ENCODE measurements around the gene CENPX.

The CENPX gene

DNA sequence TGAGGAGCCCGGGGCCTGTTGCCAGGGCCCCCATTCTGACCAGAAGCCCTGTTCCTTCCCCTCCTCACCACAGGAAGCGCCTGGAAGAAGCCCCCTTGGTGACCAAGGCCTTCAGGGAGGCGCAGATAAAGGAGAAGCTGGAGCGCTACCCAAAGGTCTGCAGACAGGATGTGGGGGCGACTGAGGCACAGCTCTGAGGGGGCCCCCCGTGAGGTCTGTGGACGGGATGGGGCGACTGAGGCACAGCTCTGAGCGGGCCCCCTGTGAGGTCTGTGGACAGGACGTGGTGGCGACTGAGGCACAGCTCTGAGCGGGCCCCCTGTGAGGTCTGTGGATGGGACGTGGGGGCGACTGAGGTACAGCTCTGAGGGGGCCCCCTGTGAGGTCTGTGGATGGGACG is 13.3 kb downstream of the CENPX start:
- no peak for DNase-seq

DNA sequence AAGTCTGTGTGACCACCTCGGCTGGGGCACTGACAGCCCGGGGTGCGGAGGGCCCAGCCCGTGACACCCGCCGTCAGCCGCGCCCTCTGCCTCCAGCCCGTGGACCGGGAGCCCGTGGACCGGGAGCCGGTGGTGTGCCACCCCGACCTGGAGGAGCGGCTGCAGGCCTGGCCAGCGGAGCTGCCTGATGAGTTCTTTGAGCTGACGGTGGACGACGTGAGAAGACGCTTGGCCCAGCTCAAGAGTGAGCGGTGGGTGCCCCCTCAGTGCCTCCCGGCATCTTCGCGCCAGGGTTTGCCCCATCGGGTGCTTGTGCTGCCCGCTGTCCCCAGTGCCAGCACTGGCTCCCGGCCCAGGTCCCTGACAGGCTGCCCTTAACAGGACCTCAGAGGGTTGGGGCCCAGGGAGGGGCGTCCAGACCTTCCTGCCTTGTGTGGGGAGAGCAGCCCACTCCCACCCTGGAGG is 13.7 kb downstream of the CENPX start:
- no peak for DNase-seq

DNA sequence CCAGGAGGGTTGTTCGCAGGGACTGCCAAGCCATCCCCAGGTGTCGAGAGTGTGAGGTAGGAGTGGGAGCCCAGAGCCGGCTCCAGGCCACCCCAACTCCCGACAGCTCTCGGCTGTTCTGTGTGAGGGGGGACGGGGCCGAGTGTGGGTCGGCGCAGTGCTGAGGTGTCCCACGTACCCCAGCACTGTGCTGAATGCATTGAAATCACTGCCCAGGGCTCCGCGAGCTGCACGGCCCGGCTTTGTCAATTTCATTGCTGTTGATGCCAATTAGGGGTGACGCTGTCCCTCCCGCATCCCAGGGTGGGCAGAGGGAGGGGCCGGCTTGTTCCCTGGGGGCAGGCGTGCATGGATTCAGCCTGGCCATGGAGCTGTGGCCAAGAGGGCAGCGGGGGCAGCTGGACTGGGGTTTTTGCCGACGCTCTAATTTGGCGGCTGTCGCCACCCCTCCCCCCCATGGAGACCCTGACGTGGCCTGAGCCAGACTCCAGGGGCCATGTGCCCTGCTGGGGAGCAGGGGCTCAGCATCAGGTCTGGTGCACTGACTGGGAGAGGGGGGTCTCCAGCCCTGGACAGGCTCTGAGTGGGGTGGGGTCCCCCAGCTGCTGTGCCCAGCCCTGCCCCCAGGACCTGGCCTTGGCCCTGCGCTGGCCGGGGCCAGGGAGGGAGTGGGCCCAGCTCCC is 14.3 kb downstream of the CENPX start:
- DNase-seq: no peak

DNA sequence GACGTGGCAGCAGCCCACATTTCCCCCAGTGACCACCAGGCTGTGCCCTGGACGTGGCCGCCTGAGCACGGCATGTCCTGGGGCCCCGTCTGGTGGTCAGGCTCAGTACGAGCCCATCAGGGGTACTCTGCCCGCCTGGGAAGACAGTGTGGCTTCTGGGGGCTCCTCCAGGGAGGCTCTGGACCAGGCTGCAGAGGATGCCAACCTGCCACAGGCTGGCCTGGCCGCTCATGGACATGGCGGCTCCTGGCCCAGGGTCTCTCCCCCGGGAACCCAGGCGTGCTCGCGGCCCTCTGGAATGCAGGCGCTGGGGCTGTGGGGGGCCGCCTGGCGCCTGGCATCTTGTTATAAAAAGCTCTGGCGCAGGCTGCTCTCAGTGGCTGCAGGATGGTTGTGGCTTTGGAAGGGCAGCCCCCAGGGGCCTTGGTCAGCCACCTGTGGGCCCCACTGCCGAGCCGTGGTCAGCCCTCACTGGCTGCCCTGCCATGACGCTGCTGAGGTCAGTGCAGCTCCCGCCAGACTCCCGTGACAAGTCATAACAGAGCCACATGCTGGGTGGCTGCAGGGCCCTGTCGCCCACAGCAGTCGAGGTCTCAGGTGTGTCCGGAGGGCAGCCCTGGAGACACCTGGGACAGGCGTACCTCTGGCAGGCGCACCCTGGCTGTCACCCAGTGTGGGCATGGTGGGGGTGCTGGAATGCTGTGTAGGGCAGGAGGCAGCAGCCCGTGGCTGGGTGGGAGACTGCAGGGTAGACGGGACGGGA is 15.0 kb downstream of the CENPX start:
- no peak for DNase-seq

DNA sequence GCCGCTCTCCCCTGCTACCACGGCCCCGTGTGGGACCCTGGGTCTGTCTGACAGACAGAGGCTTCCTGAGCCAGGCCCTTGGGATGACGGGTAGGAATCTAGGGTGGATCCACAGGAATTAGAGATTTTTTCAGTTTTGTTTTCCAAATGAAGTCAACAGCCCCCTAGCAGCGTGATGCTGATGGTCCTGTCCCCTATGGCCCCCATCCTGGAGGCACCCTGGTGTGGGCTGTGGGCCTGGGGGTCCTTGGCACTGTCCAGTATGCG is 15.5 kb downstream of the CENPX start:
- no peak for DNase-seq

DNA sequence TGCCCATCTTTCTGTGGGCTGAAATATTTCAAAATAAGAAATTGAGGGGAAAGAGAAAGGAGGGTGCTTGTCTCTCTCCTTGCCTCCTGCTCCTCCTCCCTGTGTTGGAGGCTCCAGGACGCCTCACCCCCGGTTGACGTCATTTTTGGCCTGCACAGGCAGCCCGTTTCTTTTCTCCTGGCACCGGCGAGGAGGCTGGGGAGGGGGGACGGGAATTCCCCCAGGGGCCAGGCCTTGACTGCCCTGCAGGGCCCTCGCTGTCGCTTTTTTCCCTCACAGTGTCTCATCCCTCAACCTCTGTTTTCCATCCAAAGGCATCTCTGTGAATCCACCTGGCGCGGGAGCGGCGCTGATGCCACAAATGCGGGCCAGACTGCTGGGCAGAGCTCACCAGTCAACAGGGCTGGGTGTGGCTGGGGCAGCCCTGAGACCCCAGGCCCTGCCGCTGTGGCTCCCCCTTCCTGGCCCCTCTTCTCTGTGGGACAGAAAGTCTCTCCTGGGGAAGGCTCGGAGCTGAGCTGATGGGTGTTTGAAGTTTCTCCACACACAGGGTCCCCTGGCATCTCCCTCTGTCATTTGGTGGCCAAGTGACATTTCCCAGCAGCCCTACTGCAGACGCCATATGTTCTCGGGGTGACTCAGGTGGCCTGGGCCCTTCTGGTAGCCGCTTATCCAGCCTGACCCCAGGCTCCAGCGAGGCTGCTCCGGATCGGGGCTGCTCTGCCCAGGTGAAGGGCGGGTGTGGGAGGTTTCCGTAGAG is 16.0 kb downstream of the CENPX start:
- DNase-seq: no peak

DNA sequence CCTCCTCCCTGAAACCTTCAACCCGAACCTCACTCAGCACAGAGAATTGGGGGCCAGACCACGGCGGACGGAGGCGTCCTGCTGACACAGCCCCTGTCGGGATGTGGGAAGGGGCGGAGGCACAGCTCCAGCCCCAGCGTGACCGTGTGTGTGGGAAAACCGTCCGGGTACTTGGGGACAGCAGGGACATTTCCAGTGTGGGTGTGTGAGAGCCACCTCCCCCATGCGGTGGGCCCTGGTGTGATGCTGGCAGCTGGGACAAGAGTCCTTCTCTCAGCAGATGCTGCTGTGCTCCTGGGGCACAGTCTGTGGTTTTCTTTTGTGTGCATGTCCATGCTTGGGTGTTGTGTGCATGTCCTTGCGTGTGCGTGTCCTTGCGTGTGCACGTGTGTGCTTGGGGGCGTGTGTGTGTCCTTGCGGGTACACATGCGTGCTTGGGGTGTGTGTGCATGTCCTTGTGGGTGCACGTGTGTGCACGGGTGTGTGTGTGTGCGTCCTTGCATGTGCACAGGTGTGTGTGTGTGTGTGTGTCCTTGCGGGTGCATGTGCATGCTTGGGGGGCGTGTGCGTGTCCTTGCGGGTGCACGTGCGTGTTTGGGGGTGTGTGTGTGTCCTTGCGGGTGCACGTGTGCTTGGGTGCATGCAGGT is 16.9 kb downstream of the CENPX start:
- no peak for DNase-seq

DNA sequence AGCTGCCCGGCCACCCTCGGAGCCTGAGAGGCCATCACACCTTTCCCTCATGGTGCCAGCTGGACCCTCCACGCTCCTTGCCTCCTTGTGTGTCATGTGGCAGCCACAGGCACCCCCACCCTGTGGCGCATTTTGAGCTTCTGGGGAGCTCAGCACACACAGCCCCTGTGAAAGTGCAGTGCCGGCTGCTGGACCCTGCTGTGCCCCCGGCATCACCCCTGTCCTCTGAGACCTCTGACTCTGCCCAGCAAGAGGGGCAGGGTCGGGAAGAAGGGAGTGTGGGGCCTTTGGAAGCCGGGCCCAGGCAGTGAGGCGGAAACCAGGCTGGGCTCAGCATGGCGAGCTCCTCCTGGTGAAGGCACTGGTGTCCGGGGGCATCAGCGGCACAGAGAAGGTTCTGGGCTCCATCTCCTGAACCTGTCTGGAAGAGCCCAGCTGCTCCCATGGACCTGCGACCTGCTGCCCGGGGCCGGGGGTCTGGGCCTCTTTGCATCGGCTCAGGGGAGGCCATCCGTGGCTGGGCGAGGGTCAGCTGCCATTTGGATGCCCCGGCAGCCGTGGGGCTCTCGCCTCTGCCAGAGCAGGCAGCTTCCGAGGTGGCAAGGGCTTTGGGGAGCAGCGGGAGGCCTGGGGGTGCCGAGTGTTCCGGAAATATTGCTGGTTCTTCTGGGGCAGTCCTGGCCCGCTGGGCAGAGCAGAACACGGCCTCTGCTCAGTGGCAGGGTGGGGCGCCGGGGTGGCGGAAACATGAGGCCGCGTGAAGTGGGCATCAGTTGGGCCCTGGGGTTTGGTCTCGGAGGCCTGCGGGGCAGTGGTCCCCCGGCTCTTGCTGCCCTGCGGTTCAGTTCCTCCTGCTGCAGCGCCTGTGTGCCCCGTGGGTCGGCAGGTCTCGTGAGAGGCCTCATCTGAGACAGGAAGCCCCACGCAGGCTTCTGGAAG is 17.9 kb downstream of the CENPX start:
- no peak for DNase-seq

DNA sequence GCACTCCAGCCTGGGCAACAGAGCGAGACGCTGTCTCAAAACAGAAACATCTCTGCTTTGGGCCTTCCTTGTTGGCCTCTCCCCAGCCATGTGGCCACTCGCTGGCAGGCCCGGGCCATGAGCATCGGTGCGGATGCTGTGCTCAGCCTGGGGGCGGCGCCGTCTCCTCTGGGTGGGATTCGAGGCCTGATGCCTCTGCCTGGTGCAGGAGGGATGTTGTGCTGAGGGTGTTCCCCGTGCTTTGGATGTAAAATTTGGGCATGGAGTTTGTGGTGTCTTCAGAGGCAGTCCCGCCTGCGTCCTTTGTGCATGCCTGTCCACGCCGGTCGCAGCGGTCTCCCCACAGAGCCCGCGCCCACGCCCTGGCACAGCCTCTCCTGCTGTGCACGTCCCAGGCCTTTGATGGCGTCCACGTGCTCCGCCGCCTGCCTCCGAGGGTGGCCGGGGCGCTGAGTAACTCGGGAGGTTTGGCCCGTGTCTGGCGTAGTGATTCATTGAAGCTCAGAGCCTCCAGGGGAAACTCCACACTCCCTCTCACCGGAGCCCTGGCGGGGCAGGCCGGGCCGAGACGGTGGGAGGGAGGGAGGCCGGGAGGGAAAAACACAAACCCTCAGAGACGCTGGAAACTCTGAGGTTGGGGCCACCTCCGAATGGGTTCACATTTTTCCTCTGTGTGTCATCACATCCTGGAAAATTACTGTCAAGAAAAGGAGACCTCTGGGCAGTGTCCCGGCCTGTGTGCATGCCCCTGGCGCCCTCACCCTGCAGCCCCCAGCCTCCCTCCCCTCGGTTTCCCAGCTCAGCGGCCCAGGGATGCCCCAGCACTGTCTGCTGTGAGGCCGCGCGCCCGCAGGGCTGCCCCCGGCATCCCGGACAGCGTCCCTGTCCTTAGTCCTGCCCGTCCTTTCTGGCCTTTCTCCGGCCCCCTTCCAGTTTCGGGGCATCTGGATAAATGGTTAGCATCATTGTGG is 19.0 kb downstream of the CENPX start:
- DNase-seq: no peak

DNA sequence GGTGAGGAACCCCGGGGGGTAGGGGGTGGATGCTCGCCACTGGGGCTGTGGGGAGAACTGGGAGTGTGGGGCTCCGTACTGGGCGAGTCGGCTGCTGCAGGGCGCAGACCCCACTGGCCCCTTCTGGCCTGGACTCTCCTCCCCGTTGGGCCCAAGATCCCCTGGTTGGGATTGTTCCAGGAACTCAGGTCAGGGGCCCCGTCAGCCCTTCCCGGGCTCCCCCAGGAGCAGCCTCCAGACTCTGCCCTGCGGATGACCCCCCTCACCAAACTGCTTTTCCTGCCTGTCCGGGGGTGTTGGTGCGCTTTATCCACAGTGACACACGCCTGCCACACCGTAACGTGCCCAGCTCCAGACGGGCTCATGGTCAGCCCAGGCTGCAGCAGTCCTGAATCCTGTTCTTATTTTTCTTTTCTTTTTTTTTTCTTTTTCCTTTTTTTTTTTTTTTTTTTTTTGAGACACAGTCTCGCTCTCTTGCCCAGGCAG is 21.1 kb downstream of the CENPX start:
- DNase-seq: no peak

DNA sequence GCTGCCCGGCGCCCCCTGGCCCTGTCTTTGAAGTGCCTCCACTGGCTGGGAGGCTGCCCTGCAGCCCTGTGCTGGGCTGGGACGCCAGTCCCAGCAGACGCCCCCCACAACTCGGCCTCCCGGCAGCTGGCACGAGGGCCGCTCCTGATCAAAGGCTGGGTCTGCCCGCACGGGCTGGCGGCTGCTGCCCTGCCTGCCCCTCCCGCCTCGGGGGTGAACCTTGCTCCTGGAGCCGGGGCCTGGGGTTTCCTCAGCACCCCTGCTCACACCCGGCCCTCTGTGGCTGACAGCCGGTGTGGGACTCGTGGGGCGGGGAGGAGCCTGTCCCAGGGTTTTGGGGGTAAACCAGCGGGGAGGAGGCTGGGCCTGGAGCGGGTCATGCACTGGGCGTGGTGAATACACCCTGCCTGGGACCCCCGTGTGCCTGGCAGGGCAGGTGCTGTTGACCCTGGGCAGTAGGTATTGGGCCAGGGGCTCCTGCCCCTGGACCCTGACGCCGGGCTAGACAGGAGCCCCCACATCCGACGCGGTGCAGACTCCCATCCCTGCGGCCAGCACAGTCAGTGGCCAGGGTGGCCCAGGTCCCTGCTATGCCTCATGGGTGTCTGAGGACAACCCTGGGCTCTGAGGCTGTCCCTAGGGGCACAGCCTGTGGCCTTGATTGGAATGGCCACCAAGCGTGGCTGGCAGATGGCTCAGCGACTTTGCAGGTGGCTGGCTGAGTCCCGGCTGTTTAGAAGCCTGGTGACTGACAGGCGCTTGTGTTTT is 21.7 kb downstream of the CENPX start:
- no peak for DNase-seq

DNA sequence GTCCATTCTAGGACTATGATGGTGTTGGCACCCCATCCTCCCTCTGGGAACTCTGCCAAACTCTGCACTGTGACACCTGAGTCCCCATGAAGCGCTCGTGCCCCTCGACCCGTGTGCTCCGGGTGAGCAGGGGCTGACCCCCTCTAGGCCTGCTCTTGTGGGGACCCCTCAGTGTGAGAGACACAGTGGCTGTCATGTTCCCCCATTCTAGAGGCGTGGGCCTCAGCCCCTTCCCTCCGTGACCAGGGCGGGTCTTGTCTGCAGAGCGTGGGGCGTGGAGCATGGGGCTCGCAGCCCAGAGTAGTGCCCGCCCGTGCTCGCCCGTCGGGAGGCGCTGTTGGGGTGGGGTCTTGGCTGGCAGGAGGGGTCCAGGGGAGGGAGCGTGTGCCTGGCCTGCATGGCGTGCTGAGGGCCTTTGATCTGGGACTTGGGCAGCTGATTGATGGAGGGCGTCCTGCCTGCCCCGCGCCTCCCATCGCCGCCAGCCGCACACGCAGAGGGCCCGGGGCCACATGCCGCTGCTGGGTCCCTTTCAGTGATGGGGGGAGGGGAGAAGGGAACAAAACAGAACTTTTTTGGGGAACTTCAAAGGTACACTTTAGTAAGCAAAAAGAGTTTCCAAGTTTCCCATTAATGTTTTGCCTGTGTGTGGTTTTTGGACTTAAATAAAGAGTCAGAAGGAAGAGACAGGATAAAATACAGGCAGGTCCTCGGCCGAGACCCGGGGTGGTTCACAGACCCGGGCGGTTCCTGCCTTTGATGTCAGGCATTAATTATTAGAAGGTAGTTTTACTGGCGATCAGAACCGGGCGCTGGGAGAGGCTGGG is 22.5 kb downstream of the CENPX start:
- no peak for DNase-seq

DNA sequence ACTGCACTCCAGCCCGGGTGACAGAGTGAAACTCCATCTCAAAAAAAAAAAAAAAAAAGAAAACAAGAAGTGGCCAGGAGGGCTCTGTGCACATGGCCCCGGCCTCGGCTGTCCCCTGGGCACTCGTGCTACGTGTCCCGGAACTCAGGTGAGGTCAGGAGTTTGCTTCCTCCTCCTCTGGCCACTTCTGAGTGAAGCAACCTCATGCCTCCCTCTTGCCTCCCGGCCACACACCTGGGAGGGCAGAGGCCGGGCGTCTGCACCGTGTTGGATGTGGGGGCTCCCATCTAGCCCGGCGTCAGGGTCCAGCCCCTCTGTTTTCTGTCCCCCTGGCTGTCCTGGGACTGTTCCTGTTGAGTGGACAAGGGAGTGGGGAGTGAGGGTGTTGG is 23.1 kb downstream of the CENPX start:
- DNase-seq: no peak

DNA sequence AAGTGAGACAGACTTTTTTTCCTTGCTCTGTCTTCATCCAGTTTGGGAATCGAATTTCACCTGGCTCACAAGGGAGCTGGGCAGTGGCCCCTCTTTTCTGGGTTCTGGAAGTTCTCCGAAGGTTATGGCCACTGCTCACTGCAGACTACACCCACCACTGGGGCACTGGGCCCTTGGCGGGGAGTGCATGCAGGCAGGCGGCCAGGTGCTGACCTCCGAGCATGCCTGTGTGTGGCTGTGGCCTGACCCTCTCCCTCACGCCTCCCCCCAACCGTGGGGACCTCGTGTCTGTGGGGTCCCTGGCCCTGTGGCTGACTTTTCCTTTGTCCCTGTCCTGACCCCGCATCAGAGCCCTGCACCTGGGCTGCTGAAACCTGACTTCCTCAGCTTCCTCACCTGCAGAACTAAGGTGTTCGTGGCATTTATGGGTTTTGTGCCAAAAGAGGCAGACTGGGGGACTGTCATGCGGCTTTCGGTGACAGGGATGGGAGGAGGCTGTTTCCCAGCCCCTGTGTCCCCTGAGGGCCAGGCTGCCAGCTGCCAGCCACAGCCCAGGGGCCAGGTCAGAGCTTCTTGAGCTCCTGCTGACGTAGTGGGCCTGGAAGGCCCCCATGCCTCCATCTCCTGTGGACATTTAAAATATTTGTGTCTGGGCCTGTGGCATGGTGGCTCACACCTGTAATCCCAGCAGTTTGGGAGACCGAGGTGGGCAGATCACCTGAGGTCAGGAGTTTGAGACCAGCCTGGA is 23.8 kb downstream of the CENPX start:
- DNase-seq: no peak

DNA sequence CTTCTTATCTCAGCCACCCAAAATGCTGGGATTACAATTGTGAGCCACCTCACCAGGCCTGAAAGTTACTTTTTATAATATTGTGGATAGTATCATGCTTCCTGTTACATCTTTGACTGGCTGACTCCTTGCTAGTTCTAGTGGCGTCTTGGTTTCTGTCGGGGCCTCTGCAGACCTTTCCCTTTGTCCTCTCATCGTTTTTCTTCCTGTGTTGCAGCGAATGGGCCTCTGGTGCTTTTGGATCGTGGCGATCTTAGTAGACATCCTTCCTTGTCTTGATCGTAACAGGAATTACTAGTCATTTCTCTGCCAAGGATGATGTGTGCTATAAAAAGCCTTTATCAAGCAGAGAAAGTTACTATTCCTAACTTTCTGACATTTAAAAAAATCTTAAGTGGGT is 24.5 kb downstream of the CENPX start:
- DNase-seq: no peak

DNA sequence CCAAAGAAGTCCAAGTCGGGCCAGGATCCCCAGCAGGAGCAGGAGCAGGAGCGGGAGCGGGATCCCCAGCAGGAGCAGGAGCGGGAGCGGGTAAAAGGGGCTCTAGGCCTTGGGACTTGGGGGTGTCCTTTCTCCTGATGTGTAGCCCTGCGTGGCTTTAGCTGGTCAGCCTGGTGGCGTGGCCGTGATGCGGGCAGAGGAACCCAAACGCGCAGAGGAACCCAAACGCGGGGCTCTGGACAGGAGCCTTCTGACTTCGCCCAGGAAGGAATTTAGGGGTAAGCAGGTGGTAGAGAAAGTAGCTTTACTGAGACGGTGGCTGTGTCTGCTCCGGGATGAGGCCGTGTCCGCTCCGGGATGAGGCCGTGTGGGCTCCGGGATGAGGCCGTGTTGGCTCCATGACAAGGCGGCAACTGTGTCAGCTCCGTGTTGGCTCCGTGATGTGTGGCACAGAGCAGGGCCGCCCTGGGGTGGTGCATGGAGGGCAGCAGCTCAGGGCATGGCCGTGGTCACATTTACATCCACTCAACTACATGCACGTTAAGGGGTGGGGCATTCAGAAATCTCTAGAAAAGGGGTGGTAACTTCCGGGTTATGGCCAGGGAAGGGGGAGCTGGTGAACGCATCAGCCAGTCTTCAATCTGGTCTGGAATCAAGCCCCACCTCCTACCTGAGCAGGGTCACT is 25.8 kb downstream of the CENPX start:
- DNase-seq: no peak

DNA sequence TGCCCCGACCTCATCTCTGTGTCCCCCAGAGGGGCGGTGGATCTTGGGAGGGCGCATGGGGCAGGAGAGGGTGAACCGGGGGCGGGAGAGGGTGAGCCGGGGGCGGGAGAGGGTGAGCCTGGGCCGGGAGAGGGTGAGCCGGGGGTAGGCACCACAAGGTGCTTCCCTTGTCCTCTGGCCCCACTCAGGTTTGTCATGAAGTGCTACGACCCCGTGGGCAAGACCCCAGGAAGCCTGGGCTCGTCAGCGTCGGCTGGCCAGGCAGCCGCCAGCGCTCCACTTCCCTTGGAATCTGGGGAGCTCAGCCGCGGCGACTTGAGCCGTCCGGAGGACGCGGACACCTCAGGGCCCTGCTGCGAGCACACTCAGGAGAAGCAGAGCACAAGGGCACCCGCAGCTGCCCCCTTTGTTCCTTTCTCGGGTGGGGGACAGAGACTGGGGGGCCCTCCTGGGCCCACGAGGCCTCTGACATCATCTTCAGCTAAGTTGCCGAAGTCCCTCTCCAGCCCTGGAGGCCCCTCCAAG is 26.4 kb downstream of the CENPX start:
- DNase-seq: no peak

Measured in NCI-H1105 (cell line).